Stimulated activated CD4-positive, alpha-beta T cell treated with anti-CD3 and anti-CD28 coated beads, Interleukin-1b, Interleukin-23, amount 100 ng/mL, for 4 hours (primary cell): ENCODE data around the gene OR8D4.
"Not testable (repeated sequence)": the region's sequence is repeated elsewhere in the genome, so short reads cannot be mapped to it uniquely, and the experiment has no call there.

Experiments
- DNase-seq, 2 donors: peaks; one replicate each; pipeline ENCODE4 v3.0.0-alpha.2; 2020; ENCODE audit warnings: low read depth in 2 of 2

OR8D4 gene

GRCh38 chr11:123901867-123902266 lies at the start of gene OR8D4:
TSS of gene OR8D4 (plus strand) at chr11:123902167. CDS start at chr11:123906432, 4,265 bp downstream.
- DNase-seq: no peak

- DNase-seq: no peak
Observed at GRCh38 chr11:123852321-123852720, 49.6 kb upstream of the OR8D4 start.

- DNase-seq: no peak
Observed at GRCh38 chr11:123853038-123853437, 48.9 kb upstream of the OR8D4 start.

- no peak for DNase-seq
Observed at GRCh38 chr11:123856444-123856843, 45.5 kb upstream of the OR8D4 start.

- DNase-seq: no peak
Observed at GRCh38 chr11:123859731-123860130, 42.2 kb upstream of the OR8D4 start.

GRCh38 chr11:123865293-123865692 lies 36.7 kb upstream of the OR8D4 start:
- not testable (repeated sequence) for DNase-seq

GRCh38 chr11:123867795-123868194 lies 34.2 kb upstream of the OR8D4 start:
- DNase-seq: not testable (repeated sequence)

GRCh38 chr11:123880912-123881311 lies 21.1 kb upstream of the OR8D4 start:
- DNase-seq: no peak

- DNase-seq: no peak
Observed at GRCh38 chr11:123885570-123885969, 16.4 kb upstream of the OR8D4 start, which contains the start of gene TMEM225. TSS of gene TMEM225 (minus strand) at chr11:123885670. CDS start at chr11:123885425, 245 bp downstream.

GRCh38 chr11:123892031-123892430 lies 9.9 kb upstream of the OR8D4 start:
- DNase-seq: no peak

- no peak for DNase-seq
Observed at GRCh38 chr11:123899792-123900191, 2.2 kb upstream of the OR8D4 start.

GRCh38 chr11:123903932-123904331 lies 2.0 kb downstream of the OR8D4 start:
- no peak for DNase-seq

GRCh38 chr11:123904932-123905331 lies 3.0 kb downstream of the OR8D4 start:
- no peak for DNase-seq

GRCh38 chr11:123905826-123906225 lies 3.9 kb downstream of the OR8D4 start:
- DNase-seq: no peak

GRCh38 chr11:123920943-123921342 lies 19.0 kb downstream of the OR8D4 start:
- DNase-seq: no peak

- no peak for DNase-seq
Observed at GRCh38 chr11:123924027-123924426, 22.1 kb downstream of the OR8D4 start.

GRCh38 chr11:123939317-123939716 lies 37.4 kb downstream of the OR8D4 start, which contains the start of gene OR4D5:
TSS of gene OR4D5 (plus strand) at chr11:123939617. CDS start at chr11:123939617, 0 bp downstream.
- DNase-seq: no peak

- no peak for DNase-seq
Observed at GRCh38 chr11:123942413-123942812, 40.4 kb downstream of the OR8D4 start.

- DNase-seq: no peak
Observed at GRCh38 chr11:123943738-123944137, 41.8 kb downstream of the OR8D4 start, which contains the start of gene OR6T1. TSS of gene OR6T1 (minus strand) at chr11:123943838. CDS start at chr11:123943838, 0 bp downstream.

GRCh38 chr11:123945132-123945531 lies 43.2 kb downstream of the OR8D4 start:
- DNase-seq: no peak

- DNase-seq: no peak
Observed at GRCh38 chr11:123956752-123957151, 54.8 kb downstream of the OR8D4 start.
